Erythroblast (primary cell): ENCODE results near the gene CYP24A1.

ENCODE experiments used
- DNase-seq, 2 experiments: peaks; one replicate each; lab custom pipeline; 2025; lab: John Stamatoyannopoulos, UW
- GATA1 ChIP-seq: IDR thresholded peaks from 2 replicates; pipeline ENCODE4 v1.6.1; 2011; ENCODE audit warnings: low read depth, mild to moderate bottlenecking, control low read depth, low read length, moderate library complexity
- POLR2A ChIP-seq: IDR thresholded peaks from 2 replicates; pipeline ENCODE4 v1.6.1; 2011; ENCODE audit warnings: mild to moderate bottlenecking, low read length

Gene CYP24A1

GRCh38 chr20:54161821-54162149 is 12.0 kb downstream of the CYP24A1 start:
- no peak for TF ChIP-seq POLR2A
- TF ChIP-seq GATA1: no peak
- DNase-seq: no peak

DNA sequence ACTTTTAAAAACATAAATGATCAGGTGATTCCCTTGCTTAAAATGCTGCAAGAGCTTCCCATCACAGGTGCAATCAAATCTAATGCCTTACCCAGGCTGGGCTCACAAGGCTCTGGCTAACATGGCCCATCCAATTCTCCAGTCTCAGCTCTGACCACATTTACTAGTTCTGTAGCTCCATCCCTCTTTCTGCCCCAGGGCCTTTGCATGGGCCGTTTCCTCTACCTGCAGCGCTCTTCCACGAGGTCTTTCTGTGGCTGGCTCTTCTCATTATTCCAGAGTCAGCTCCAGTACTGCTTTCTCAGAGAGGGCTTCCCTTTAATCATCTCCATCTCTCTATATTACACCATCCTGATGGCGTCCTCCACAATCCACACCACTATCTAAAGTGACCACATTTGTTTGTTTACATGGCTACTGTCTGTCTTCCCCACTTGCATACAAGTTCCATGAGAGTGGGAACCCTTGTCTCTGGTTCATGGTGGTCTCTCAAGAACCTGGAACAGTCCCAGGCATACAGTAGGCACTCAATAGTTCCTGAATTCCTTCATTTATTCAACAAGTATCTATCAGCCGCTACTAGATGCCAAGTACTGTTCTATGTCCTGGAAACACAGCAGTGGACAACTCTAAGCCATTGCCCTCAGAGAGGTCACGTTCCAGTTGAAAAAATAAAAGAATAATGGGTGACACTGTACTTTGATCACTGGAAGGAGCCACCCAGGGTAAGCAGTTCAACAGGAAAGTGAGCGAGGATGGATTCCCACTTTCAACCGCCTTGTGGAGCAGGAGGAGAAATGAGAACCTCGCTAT is 12.6 kb downstream of the CYP24A1 start:
- no peak for DNase-seq
- TF ChIP-seq POLR2A (no peak), GATA1 (no peak)

- TF ChIP-seq POLR2A: no peak
- DNase-seq: no peak
These were observed 13.4 kb downstream of the CYP24A1 start for GRCh38 chr20:54160065-54161007.

- DNase-seq: no peak
- TF ChIP-seq GATA1 (no peak), POLR2A (no peak)
These were observed 14.8 kb downstream of the CYP24A1 start for GRCh38 chr20:54158856-54159418.

GRCh38 chr20:54158226-54158625 is 15.6 kb downstream of the CYP24A1 start:
- no peak for DNase-seq
- TF ChIP-seq POLR2A (no peak), GATA1 (no peak)

- TF ChIP-seq GATA1: no peak
These were observed 16.6 kb downstream of the CYP24A1 start for GRCh38 chr20:54156981-54157835.

GRCh38 chr20:54156522-54156921 is 17.3 kb downstream of the CYP24A1 start:
- TF ChIP-seq POLR2A (no peak), GATA1 (no peak)

More at GRCh38 chr20:54156981-54157835, 16.6 kb downstream of the CYP24A1 start:
- DNase-seq: no peak

DNA sequence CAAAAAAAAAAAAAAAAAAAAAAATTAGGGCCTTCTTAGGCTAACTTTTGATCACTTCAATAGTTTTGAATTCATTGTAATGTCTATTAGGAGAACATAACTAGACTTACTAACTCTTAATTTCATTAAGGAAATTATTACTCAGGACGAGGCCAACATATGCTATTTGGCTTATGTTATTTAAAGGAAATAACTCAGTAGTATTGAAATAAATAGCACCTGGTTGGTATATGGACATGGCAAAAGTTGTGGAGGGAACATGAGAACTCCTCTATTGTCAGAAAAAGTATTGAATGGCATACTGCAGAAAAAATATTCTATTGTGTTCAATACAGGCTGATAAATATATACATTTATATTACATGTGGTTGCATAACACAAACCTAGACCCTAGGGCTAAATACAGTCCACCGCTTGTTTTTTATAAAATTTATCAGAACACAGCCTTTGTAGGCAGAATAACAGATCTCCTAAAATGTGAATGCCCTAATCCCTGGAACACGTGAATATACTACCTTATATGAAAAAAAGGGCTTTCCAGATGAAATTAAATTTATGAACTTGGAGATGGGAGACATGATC is 18.0 kb downstream of the CYP24A1 start:
- TF ChIP-seq POLR2A (no peak), GATA1 (no peak)
- DNase-seq: no peak

More at GRCh38 chr20:54156522-54156921, 17.3 kb downstream of the CYP24A1 start:
- DNase-seq: no peak

- DNase-seq: no peak
- no peak for TF ChIP-seq POLR2A
- TF ChIP-seq GATA1: no peak
These were observed 19.3 kb downstream of the CYP24A1 start for GRCh38 chr20:54154439-54154838.

DNA sequence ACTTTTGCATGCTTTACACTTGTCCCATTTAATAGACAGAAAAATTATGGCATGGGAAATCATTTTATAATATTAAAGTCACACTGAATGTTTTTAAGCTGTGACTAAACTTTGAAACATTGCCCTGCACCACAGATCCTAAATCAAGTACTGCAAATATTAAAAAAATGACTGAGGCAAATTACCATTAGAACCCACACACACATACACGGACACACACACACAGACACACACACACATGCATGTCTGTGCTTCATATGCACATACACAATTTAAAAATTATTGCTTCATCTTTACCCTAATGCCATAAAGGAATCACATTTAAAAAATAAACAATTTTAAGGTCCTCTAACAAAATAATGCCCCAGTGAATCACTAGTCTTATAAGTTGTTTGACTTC is 19.9 kb downstream of the CYP24A1 start:
- no peak for DNase-seq
- TF ChIP-seq GATA1 (no peak), POLR2A (no peak)

DNA sequence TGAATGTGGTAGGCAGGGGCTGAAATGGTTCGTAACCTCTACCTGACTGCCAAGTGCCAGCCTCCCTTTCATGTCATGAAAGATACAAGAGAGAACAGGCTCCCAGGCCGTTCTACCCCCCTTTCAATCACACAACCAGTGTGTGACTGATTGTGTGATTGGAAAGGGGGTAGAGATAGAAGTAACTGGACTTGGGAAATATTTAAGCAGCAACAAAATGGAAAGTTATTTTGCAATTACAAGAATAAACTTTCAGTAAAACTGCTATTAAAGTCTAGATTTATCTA is 20.8 kb downstream of the CYP24A1 start:
- TF ChIP-seq GATA1 (no peak), POLR2A (no peak)
- DNase-seq: no peak

- no peak for DNase-seq
- TF ChIP-seq GATA1 (no peak), POLR2A (no peak)
These were observed 21.4 kb downstream of the CYP24A1 start for GRCh38 chr20:54152227-54153040.
